Measurements from ENCODE around the gene TSEN34. TPM values are rescaled to one million over a fixed set of nuclear protein-coding genes. Genes with fewer than 3 reads are reported as not detected.

TSEN34 gene
- total and polyA plus RNA-seq, 10 donors, result 25.5 to 109 (median 43.0) TPM

DNA sequence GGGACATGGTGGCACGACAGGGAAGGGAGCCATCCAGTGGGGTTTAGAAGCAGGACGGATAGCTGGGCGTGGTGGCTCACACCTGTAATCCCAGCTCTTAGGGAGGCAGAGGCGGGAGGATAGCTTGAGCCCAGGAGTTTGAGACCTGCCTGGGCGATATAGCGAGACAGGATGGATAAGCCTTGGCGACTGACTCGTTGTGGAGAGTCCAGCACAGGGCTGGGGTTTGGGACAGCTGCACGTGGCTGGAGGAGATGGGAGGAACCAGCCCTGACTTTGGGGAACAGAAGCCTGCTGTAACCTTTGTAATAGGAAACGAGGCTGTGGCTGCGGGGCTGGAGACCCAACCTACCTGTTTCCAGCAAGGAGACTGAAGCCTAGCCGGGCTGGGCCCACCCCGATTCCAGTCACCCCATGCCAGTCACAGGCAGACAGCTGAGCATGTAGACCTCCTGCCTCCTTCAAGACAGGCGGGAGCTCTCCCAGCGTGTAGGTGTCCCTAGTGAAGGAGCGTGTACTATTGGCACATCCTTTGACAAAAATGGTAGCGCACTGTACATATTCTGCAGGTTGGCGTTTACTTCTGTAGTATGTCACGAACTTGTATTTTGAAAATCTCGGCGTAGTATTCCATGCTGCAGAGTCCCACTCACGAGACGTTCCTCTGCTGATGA is 39.6 kb upstream of the TSEN34 start:
- no peak for DNase-seq
- H3K36me3 ChIP-seq, result peaks cover 2 to 100% (median 100%) of the 10 kb centered on the region in 6 donors
- H3K4me1 ChIP-seq, result peaks cover 0 to 68% (median 26%) of the 10 kb centered on the region in 6 donors
- no peak overlapping the region for H3K27ac ChIP-seq
- no peak overlapping the region for H3K4me3 ChIP-seq
- H3K9me3 ChIP-seq, result no peaks in the 10 kb centered on the region
- intact Hi-C loops (cut with DNase I; ENCODE audit: low total_unique reads), result no loop called here
- TF ChIP-seq POLR2AphosphoS5 (IDR thresholded peaks at IDR 0.05), result peak; percentile 30 to 42 (median 38)
- TF ChIP-seq, protein P1, sequence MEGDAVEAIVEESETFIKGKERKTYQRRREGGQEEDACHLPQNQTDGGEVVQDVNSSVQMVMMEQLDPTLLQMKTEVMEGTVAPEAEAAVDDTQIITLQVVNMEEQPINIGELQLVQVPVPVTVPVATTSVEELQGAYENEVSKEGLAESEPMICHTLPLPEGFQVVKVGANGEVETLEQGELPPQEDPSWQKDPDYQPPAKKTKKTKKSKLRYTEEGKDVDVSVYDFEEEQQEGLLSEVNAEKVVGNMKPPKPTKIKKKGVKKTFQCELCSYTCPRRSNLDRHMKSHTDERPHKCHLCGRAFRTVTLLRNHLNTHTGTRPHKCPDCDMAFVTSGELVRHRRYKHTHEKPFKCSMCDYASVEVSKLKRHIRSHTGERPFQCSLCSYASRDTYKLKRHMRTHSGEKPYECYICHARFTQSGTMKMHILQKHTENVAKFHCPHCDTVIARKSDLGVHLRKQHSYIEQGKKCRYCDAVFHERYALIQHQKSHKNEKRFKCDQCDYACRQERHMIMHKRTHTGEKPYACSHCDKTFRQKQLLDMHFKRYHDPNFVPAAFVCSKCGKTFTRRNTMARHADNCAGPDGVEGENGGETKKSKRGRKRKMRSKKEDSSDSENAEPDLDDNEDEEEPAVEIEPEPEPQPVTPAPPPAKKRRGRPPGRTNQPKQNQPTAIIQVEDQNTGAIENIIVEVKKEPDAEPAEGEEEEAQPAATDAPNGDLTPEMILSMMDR (IDR thresholded peaks at IDR 0.05 in 8 of 11, conservative IDR thresholded peaks at IDR 0.05 in 3 of 11), result no peak
- 87 to 95% (median 89%) methylated on average over 19 to 23 of the region's 23 CpGs for WGBS, 5 donors
- H3K27me3 ChIP-seq (replicated peaks in 1 of 7), result no peaks in the 10 kb centered on the region

- H3K4me1 ChIP-seq, result peaks cover 0 to 69% (median 23%) of the 10 kb centered on the region in 6 donors
- H3K27me3 ChIP-seq (replicated peaks in 1 of 7), result no peaks in the 10 kb centered on the region
- H3K27ac ChIP-seq, result no peak overlapping the region
- 93 to 97% (median 94%) methylated on average over 6 to 12 of the region's 12 CpGs for WGBS, 5 donors
- DNase-seq, result no peak
- TF ChIP-seq POLR2AphosphoS5 (IDR thresholded peaks at IDR 0.05), result peak; percentile 54 to 79 (median 58)
- TF ChIP-seq, protein P1 (IDR thresholded peaks at IDR 0.05 in 8 of 11, conservative IDR thresholded peaks at IDR 0.05 in 3 of 11), result no peak
- no peak for TF ChIP-seq POLR2A (IDR thresholded peaks at IDR 0.05)
- intact Hi-C loops (cut with DNase I; ENCODE audit: low total_unique reads), result no loop called here
- no peaks in the 10 kb centered on the region for H3K9me3 ChIP-seq
- no peak overlapping the region for H3K4me3 ChIP-seq
- peaks cover 2 to 100% (median 100%) of the 10 kb centered on the region in 6 donors for H3K36me3 ChIP-seq
Measured at GRCh38 chr19:54152267-54152666, 38.8 kb upstream of the TSEN34 start.

DNA sequence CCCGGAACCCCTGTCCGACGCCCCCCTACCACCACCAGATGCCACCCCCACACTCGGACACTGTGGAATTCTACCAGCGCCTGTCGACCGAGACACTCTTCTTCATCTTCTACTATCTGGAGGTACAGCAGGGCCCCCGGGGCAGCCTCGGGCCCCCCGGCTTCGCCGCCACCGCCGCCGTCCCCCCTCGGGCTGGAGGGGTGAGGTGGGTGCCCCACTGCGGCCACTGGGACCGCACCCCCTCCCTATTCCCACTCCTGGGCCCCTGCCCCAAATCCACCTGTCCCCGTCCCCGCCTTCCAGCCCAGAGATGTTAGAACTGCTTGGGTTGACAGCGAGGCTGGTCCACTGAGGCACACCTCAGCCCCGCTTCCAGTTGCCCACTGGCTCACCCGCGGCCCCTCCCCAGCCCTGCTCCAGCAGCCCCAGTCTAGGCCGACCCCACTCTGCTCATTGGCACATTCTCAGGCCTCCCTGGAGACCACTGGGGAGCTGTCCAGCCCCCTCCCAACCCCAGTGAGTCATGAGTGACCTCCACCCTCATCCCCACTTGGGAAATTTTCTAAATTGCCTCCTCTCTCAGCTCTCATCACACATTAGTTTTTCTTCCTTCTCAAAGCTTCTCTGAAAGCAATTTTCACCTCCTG is 38.1 kb upstream of the TSEN34 start:
- peaks cover 2 to 100% (median 100%) of the 10 kb centered on the region in 6 donors for H3K36me3 ChIP-seq
- peak overlapping the region in 2 of 8 donors; percentile 10 to 27 for H3K27ac ChIP-seq
- no peaks in the 10 kb centered on the region for H3K9me3 ChIP-seq
- DNase-seq, result no peak
- H3K4me3 ChIP-seq, result no peak overlapping the region
- no peaks in the 10 kb centered on the region for H3K27me3 ChIP-seq (replicated peaks in 1 of 7)
- intact Hi-C loops (cut with DNase I; ENCODE audit: low total_unique reads), result no loop called here
- H3K4me1 ChIP-seq, result peaks cover 0 to 69% (median 28%) of the 10 kb centered on the region in 6 donors
- TF ChIP-seq, protein P1 (IDR thresholded peaks at IDR 0.05 in 8 of 11, conservative IDR thresholded peaks at IDR 0.05 in 3 of 11), result no peak
- TF ChIP-seq POLR2AphosphoS5 (IDR thresholded peaks at IDR 0.05), result peak in 2 of 3 donors; percentile 3 to 55
- WGBS, 5 donors, result 93 to 95% (median 94%) methylated on average over 22 to 25 of the region's 25 CpGs

DNA sequence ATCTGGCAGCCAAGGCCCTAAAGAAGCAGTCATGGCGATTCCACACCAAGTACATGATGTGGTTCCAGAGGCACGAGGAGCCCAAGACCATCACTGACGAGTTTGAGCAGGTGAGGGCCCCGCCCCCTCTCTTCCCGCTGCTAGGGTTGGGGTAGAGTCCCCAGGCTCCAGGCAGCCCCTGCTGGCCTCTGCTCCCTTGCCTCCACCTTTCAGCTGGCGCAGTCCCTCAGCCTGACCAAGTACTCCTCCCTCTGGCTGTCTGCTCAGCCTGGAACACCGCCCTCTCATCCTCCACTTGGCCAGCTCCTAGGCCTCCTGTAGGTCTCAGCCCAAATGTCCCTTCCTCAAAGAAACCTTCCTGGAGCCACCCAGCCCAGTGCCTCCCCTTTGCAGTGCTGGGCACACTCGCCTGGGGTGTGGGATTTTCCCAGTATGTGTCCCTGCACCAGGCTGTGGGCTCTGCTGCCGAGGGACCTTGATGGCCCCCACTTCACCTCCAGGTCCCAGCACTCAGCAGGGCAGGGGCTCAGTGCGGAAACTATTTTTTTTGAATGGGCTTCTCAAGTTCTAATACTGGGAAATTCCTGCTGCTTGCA is 37.3 kb upstream of the TSEN34 start:
- peaks cover 2 to 96% (median 94%) of the 10 kb centered on the region in 6 donors for H3K36me3 ChIP-seq
- TF ChIP-seq, protein P1 (IDR thresholded peaks at IDR 0.05 in 8 of 11, conservative IDR thresholded peaks at IDR 0.05 in 3 of 11), result no peak
- TF ChIP-seq POLR2A (IDR thresholded peaks at IDR 0.05) (no peak), POLR2AphosphoS5 (IDR thresholded peaks at IDR 0.05) (peak; percentile 45 to 60 (median 58))
- 86 to 93% (median 91%) methylated on average over 7 to 10 of the region's 10 CpGs for WGBS, 5 donors

More for the DNA sequence above, 37.3 kb upstream of the TSEN34 start:
- Histone ChIP-seq H3K27ac (peak overlapping the region in 3 of 8 donors; percentile 10 to 50 (median 27)), H3K9me3 (no peaks in the 10 kb centered on the region), H3K4me3 (no peak overlapping the region), H3K27me3 (replicated peaks in 1 of 7) (no peaks in the 10 kb centered on the region), H3K4me1 (peaks cover 6 to 69% (median 37%) of the 10 kb centered on the region in 6 donors)
- intact Hi-C loops (cut with DNase I; ENCODE audit: low total_unique reads), result no loop called here
- no peak for DNase-seq

All from spleen (tissue), 11 donors.